ENCODE data around the gene SYNRG.

Gene SYNRG

DNA sequence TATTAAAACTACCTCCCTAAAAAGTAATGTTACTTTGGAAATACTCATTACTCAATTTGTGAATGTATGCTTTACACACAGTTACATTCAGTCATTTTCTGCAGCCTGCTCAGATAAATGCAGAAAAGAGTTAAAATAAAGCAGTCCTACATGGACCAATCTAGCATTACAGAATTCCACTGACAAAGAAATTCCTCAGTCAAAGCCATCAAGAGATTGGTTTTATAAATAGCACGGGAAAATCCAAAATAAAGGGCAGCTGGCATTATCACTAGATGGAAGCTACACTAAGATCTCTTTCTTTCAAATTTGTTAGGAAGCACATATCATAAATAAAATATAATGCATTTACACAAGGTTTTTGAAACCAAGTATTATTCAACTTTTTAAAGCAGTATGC is 61.2 kb downstream of the SYNRG start:
- peaks cover 42% of the 10 kb centered on the region for H3K79me2 ChIP-seq (ENCODE audit: insufficient read depth, low read length)

DNA sequence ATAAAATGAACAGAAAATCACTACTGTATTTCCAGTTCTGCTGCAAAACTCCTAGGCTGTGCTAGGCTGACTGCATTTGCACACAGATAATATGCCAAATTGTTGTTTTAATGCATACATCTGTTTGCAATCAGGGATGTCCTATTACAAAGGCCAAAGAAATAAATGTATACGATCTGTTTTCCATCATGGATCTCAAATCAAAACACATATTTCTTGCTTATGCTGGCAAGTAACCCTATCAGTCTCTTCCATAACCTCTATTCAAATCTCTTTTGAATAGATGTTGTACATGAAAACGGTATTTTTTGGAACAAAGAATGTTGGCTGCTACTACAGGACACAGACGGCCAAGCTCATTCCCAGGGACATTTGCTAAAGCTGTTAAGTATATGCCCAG is 62.9 kb downstream of the SYNRG start:
- H3K9me2 ChIP-seq (ENCODE audit: low read depth, low read length), result no peaks in the 10 kb centered on the region
- no peak overlapping the region for H2AFZ ChIP-seq (ENCODE audit: low read length)
- no peak overlapping the region for H3K9ac ChIP-seq (ENCODE audit: low read length)
- no peak for TF ChIP-seq EZH2 (IDR thresholded peaks at IDR 0.05; ENCODE audit: borderline replicate concordance, low read length)
- no peak for TF ChIP-seq CTCF (IDR thresholded peaks at IDR 0.05; ENCODE audit: low read length)
- H3K9me3 ChIP-seq (ENCODE audit: low read length), result no peaks in the 10 kb centered on the region
- peaks cover 4% of the 10 kb centered on the region; the same call in 1 of the 2 replicates for H3F3A ChIP-seq (ENCODE audit: insufficient read depth, low read length)
- H3K27ac ChIP-seq (ENCODE audit: low read depth, low read length, poor library complexity, severe bottlenecking), result no peak overlapping the region
- peaks cover 61% of the 10 kb centered on the region for H3K36me3 ChIP-seq (ENCODE audit: insufficient read depth, low read length)
- peaks cover 39% of the 10 kb centered on the region for H3K79me2 ChIP-seq (ENCODE audit: insufficient read depth, low read length)
- no peaks in the 10 kb centered on the region for H4K20me1 ChIP-seq (ENCODE audit: insufficient read depth, low read length)
- H3K4me1 ChIP-seq (ENCODE audit: insufficient read depth, low read length, severe bottlenecking), result no peaks in the 10 kb centered on the region
- H3K4me3 ChIP-seq (ENCODE audit: low read depth, low read length, poor library complexity, severe bottlenecking), result no peak overlapping the region
- no peak overlapping the region for H3K4me2 ChIP-seq (ENCODE audit: low read length)
- no peaks in the 10 kb centered on the region for H3K27me3 ChIP-seq (ENCODE audit: insufficient read depth, low read length)

More for the DNA sequence above, 61.2 kb downstream of the SYNRG start:
- Histone ChIP-seq H3K9me3 (ENCODE audit: low read length) (no peaks in the 10 kb centered on the region), H2AFZ (ENCODE audit: low read length) (no peak overlapping the region), H4K20me1 (ENCODE audit: insufficient read depth, low read length) (no peaks in the 10 kb centered on the region), H3K27ac (ENCODE audit: low read depth, low read length, poor library complexity, severe bottlenecking) (no peak overlapping the region), H3K4me3 (ENCODE audit: low read depth, low read length, poor library complexity, severe bottlenecking) (no peak overlapping the region), H3K27me3 (ENCODE audit: insufficient read depth, low read length) (no peaks in the 10 kb centered on the region), H3K4me1 (ENCODE audit: insufficient read depth, low read length, severe bottlenecking) (no peaks in the 10 kb centered on the region), H3K9ac (ENCODE audit: low read length) (no peak overlapping the region), H3K9me2 (ENCODE audit: low read depth, low read length) (no peaks in the 10 kb centered on the region), H3F3A (ENCODE audit: insufficient read depth, low read length) (no peaks in the 10 kb centered on the region), H3K4me2 (ENCODE audit: low read length) (no peak overlapping the region), H3K36me3 (ENCODE audit: insufficient read depth, low read length) (peaks cover 57% of the 10 kb centered on the region; the same call in 1 of the 2 replicates)
- TF ChIP-seq CTCF (IDR thresholded peaks at IDR 0.05; ENCODE audit: low read length) (no peak), EZH2 (IDR thresholded peaks at IDR 0.05; ENCODE audit: borderline replicate concordance, low read length) (no peak)

DNA sequence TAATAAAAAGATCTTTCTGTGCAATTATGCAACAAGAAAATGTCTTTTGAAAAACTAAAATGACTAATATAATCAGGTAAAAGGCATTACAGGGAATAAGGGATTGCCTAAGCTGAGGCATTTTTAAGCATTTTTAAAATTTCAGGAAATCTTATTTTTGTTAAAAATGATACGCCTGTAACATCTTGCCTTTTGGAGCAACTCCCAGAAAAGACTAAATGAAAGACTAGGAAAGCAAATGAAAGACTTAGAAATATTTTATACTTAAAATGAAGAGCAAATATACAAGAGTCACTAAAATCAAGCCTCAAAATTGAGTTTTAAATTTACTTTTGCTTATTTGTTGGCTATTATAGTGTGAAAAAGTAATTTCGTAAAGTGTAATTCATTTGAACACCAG is 63.7 kb downstream of the SYNRG start:
- Histone ChIP-seq H3K9ac (ENCODE audit: low read length) (no peak overlapping the region), H2AFZ (ENCODE audit: low read length) (no peak overlapping the region), H3K4me1 (ENCODE audit: insufficient read depth, low read length, severe bottlenecking) (no peaks in the 10 kb centered on the region), H3K9me2 (ENCODE audit: low read depth, low read length) (no peaks in the 10 kb centered on the region), H3K27ac (ENCODE audit: low read depth, low read length, poor library complexity, severe bottlenecking) (no peak overlapping the region), H3K4me2 (ENCODE audit: low read length) (no peak overlapping the region), H3K79me2 (ENCODE audit: insufficient read depth, low read length) (peaks cover 31% of the 10 kb centered on the region), H3K9me3 (ENCODE audit: low read length) (no peaks in the 10 kb centered on the region), H3K4me3 (ENCODE audit: low read depth, low read length, poor library complexity, severe bottlenecking) (no peak overlapping the region), H4K20me1 (ENCODE audit: insufficient read depth, low read length) (no peaks in the 10 kb centered on the region), H3K36me3 (ENCODE audit: insufficient read depth, low read length) (peaks cover 61% of the 10 kb centered on the region), H3F3A (ENCODE audit: insufficient read depth, low read length) (peaks cover 5% of the 10 kb centered on the region; the same call in 1 of the 2 replicates), H3K27me3 (ENCODE audit: insufficient read depth, low read length) (no peaks in the 10 kb centered on the region)
- no peak for TF ChIP-seq CTCF (IDR thresholded peaks at IDR 0.05; ENCODE audit: low read length)

All from OCI-LY1 (cell line).